Measurements from ENCODE around the gene GGCT.

DNA sequence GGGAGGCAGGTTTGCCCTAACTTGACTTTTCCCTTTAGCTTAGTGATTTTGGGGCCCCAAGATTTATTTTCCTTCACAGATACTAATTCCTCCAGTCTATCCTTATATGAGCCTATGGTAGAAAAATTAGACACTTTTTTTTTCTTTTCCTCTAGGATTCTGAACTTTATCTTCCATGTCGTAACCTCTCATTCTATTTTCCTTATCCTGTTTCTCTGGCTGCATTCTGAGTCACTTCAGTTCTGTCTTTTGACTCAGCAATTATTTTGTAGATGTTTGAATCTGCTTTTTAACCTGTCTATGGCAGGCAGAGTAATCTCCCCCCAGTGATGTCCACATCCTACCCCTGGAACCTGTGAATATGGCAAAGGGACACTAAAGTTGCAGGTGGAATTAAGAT lies 19.0 kb downstream of the GGCT start:
- TF ChIP-seq POLR2A (IDR thresholded peaks at IDR 0.05): no peak
- TF ChIP-seq, protein P1, sequence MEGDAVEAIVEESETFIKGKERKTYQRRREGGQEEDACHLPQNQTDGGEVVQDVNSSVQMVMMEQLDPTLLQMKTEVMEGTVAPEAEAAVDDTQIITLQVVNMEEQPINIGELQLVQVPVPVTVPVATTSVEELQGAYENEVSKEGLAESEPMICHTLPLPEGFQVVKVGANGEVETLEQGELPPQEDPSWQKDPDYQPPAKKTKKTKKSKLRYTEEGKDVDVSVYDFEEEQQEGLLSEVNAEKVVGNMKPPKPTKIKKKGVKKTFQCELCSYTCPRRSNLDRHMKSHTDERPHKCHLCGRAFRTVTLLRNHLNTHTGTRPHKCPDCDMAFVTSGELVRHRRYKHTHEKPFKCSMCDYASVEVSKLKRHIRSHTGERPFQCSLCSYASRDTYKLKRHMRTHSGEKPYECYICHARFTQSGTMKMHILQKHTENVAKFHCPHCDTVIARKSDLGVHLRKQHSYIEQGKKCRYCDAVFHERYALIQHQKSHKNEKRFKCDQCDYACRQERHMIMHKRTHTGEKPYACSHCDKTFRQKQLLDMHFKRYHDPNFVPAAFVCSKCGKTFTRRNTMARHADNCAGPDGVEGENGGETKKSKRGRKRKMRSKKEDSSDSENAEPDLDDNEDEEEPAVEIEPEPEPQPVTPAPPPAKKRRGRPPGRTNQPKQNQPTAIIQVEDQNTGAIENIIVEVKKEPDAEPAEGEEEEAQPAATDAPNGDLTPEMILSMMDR (IDR thresholded peaks at IDR 0.05): no peak

All from testis (tissue), 2 donors.